ENCODE measurements around the gene DEGS1.

DNA sequence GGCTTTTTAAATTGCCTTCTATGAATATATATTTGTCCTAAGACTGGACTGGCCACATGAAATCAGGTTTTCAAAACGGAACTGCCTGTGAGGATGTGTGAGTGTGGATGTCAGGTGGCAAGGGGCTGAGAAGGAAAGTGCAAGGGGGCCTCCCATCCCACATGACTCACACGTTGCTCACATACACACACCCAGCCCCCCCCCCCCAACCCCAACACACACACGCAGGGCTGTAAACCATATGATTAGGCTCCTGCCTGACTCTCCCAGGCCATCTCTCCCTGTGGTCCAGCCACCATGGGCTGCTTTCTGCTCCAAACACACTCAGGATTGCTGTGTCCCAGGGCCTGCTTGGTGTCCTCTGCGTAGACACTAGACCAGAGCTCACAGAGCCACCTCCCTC, 22.4 kb downstream of the DEGS1 start:
- no peak for TF ChIP-seq POLR2AphosphoS5 (IDR thresholded peaks at IDR 0.05; ENCODE audit: low read depth)
- TF ChIP-seq, protein P1, sequence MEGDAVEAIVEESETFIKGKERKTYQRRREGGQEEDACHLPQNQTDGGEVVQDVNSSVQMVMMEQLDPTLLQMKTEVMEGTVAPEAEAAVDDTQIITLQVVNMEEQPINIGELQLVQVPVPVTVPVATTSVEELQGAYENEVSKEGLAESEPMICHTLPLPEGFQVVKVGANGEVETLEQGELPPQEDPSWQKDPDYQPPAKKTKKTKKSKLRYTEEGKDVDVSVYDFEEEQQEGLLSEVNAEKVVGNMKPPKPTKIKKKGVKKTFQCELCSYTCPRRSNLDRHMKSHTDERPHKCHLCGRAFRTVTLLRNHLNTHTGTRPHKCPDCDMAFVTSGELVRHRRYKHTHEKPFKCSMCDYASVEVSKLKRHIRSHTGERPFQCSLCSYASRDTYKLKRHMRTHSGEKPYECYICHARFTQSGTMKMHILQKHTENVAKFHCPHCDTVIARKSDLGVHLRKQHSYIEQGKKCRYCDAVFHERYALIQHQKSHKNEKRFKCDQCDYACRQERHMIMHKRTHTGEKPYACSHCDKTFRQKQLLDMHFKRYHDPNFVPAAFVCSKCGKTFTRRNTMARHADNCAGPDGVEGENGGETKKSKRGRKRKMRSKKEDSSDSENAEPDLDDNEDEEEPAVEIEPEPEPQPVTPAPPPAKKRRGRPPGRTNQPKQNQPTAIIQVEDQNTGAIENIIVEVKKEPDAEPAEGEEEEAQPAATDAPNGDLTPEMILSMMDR (conservative IDR thresholded peaks at IDR 0.05; ENCODE audit: low read depth in 2 of 2): no peak
- TF ChIP-seq EZH2phosphoT487 (IDR thresholded peaks at IDR 0.05; ENCODE audit: unreplicated experiment): no peak
- no peak for TF ChIP-seq CREB1 (CRISPR knock-in tag; IDR thresholded peaks at IDR 0.05; ENCODE audit: low read depth)
- no peak for TF ChIP-seq EZH2 (IDR thresholded peaks at IDR 0.05; ENCODE audit: low read depth, unreplicated experiment)
- TF ChIP-seq, protein P2, sequence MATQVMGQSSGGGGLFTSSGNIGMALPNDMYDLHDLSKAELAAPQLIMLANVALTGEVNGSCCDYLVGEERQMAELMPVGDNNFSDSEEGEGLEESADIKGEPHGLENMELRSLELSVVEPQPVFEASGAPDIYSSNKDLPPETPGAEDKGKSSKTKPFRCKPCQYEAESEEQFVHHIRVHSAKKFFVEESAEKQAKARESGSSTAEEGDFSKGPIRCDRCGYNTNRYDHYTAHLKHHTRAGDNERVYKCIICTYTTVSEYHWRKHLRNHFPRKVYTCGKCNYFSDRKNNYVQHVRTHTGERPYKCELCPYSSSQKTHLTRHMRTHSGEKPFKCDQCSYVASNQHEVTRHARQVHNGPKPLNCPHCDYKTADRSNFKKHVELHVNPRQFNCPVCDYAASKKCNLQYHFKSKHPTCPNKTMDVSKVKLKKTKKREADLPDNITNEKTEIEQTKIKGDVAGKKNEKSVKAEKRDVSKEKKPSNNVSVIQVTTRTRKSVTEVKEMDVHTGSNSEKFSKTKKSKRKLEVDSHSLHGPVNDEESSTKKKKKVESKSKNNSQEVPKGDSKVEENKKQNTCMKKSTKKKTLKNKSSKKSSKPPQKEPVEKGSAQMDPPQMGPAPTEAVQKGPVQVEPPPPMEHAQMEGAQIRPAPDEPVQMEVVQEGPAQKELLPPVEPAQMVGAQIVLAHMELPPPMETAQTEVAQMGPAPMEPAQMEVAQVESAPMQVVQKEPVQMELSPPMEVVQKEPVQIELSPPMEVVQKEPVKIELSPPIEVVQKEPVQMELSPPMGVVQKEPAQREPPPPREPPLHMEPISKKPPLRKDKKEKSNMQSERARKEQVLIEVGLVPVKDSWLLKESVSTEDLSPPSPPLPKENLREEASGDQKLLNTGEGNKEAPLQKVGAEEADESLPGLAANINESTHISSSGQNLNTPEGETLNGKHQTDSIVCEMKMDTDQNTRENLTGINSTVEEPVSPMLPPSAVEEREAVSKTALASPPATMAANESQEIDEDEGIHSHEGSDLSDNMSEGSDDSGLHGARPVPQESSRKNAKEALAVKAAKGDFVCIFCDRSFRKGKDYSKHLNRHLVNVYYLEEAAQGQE (IDR thresholded peaks at IDR 0.05; ENCODE audit: unreplicated experiment): no peak
- TF ChIP-seq NANOG (IDR thresholded peaks at IDR 0.05; ENCODE audit: borderline replicate concordance): no peak
- TF ChIP-seq JUNB (IDR thresholded peaks at IDR 0.05; ENCODE audit: unreplicated experiment): no peak
- TF ChIP-seq, protein P3, sequence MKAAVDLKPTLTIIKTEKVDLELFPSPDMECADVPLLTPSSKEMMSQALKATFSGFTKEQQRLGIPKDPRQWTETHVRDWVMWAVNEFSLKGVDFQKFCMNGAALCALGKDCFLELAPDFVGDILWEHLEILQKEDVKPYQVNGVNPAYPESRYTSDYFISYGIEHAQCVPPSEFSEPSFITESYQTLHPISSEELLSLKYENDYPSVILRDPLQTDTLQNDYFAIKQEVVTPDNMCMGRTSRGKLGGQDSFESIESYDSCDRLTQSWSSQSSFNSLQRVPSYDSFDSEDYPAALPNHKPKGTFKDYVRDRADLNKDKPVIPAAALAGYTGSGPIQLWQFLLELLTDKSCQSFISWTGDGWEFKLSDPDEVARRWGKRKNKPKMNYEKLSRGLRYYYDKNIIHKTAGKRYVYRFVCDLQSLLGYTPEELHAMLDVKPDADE (IDR thresholded peaks at IDR 0.05): no peak
- no peak for TF ChIP-seq STAT1 (IDR thresholded peaks at IDR 0.05; ENCODE audit: unreplicated experiment)
- TF ChIP-seq ZNF114 (CRISPR knock-in tag; IDR thresholded peaks at IDR 0.05): no peak

Data from GM23338 (cell line).